ENCODE data around the gene HPGD. TPM values are rescaled to one million over a fixed set of nuclear protein-coding genes. Genes with fewer than 3 reads are reported as not detected.

HPGD gene
- total and polyA plus RNA-seq, 2 of the 8 experiments (the other 6 are each of a cell fraction or from before 2014, with no cell fraction given) = 1.1 to 1.3 TPM

GRCh38 chr4:174505892-174506291 is 16.4 kb downstream of the HPGD start (continued):
- no peak for TF ChIP-seq CHD7 (IDR thresholded peaks at IDR 0.05; ENCODE audit: insufficient replicate concordance, low read length)
- TF ChIP-seq CTBP2 (IDR thresholded peaks at IDR 0.05; ENCODE audit: borderline replicate concordance, insufficient read depth, insufficient read length, low read length) = no peak
- no peak for TF ChIP-seq SP4 (IDR thresholded peaks at IDR 0.05; ENCODE audit: low read length)
